Stomach (tissue), 4 donors: ENCODE data around the gene NSFL1C.

Experiments used
- POLR2A ChIP-seq, 4 donors: fragments of 450-650 bp; IDR thresholded peaks; one replicate each; pipeline ENCODE4 v1.6.1; 2016; ENCODE audit warnings: antibody characterized with exemption in 4 of 4, control low read depth in 2 of 4, mild to moderate bottlenecking in 1 of 4, moderate library complexity in 1 of 4
- TF ChIP-seq, protein P1 (sequence below), 7 experiments: fragments of 450-650 bp in 4 of 7; fragments of 200-600 bp in 3 of 7; sonication (generic) in 3 of 7; IDR thresholded peaks; one replicate each; pipeline ENCODE4 v1.5.1; 2016 to 2019; ENCODE audit warnings: antibody characterized with exemption in 7 of 7, control low read depth in 2 of 7, mild to moderate bottlenecking in 1 of 7

DNA sequence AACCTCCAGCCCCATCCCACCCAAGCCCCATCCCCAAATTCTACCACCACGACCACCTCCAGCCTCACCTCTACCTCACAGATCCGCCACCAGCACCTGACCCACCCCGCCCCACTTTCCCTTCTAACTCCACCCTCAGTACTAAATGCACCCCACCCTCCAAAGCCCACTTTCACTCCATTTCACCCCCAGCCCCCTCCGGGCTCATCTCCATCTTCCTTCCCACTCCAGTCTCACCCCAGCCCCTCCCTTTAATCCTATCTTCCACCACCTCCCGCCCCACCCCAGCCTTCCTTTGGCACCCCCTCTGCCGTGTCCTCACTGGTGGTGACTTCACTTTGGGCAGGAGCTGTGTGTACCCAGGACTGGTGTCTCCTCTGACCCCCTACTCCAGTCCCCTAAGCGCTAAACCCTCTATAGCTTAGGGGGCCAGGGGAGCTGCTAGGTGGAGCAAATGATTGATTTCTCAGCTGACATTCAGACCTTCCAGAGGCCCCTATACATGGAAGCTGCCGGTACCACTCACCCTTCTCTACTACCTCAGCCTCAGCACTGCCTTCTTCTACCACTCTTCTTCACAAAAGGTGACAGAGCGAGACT, 2.8 kb upstream of the NSFL1C start:
- TF ChIP-seq, protein P1, sequence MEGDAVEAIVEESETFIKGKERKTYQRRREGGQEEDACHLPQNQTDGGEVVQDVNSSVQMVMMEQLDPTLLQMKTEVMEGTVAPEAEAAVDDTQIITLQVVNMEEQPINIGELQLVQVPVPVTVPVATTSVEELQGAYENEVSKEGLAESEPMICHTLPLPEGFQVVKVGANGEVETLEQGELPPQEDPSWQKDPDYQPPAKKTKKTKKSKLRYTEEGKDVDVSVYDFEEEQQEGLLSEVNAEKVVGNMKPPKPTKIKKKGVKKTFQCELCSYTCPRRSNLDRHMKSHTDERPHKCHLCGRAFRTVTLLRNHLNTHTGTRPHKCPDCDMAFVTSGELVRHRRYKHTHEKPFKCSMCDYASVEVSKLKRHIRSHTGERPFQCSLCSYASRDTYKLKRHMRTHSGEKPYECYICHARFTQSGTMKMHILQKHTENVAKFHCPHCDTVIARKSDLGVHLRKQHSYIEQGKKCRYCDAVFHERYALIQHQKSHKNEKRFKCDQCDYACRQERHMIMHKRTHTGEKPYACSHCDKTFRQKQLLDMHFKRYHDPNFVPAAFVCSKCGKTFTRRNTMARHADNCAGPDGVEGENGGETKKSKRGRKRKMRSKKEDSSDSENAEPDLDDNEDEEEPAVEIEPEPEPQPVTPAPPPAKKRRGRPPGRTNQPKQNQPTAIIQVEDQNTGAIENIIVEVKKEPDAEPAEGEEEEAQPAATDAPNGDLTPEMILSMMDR (IDR thresholded peaks at IDR 0.05), result no peak
- TF ChIP-seq POLR2A (IDR thresholded peaks at IDR 0.05), result no peak
